H1 (cell line): ENCODE measurements around the gene ADAMTS9. TPM values are rescaled to one million over a fixed set of nuclear protein-coding genes. Genes with fewer than 3 reads are reported as not detected.

Source experiments
- CTCF ChIA-PET: fragments of 300-600 bp; sonication (Branson Sonifier 250); formaldehyde crosslinking; loops from one replicate; lab custom pipeline; 2021; ENCODE audit not compliant: partially characterized antibody; lab: Charles Lee
- POLR2A ChIA-PET: fragments of 300-600 bp; sonication (Branson Sonifier 250); formaldehyde crosslinking; loops from one replicate; lab custom pipeline; 2021; ENCODE audit warnings: inconsistent platforms; ENCODE audit not compliant: partially characterized antibody; lab: Charles Lee
- DNase-seq, 2 experiments: peaks; one replicate each; pipeline versions ENCODE4 v3.0.0 to v3.0.0-alpha.2; 2010 to 2022; ENCODE audit warnings: low spot score in 2 of 2, low read depth in 1 of 2, mixed read lengths in 1 of 2
- FAIRE-seq: peaks from 2 replicates; lab custom pipeline; 2011; peaks lifted over from hg19 to GRCh38; lab: Jason Lieb, UNC
- H2AFZ ChIP-seq: 2 replicates; pipeline ENCODE4 v1.8.1; 2012; ENCODE audit warnings: low read length, inconsistent platforms
- H2AK5ac ChIP-seq: 2 replicates; pipeline ENCODE4 v1.6.1; 2013; ENCODE audit warnings: low read depth, low read length
- H2BK120ac ChIP-seq: replicated peaks from 2 replicates; pipeline ENCODE3; 2013; ENCODE audit warnings: low read depth, low read length, inconsistent platforms
- H2BK12ac ChIP-seq: 2 replicates; pipeline ENCODE4 v1.6.1; 2013; ENCODE audit warnings: low read depth, low read length
- H2BK15ac ChIP-seq: 2 replicates; pipeline ENCODE4 v1.6.1; 2013; ENCODE audit warnings: low read length
- H2BK20ac ChIP-seq: 2 replicates; pipeline ENCODE4 v1.6.1; 2013; ENCODE audit warnings: low read length
- H2BK5ac ChIP-seq: 2 replicates; pipeline ENCODE4 v1.6.1; 2013; ENCODE audit warnings: low read depth, low read length
- H3K14ac ChIP-seq: 2 replicates; pipeline ENCODE4 v1.6.1; 2013; ENCODE audit warnings: inconsistent platforms; ENCODE audit not compliant: insufficient read length
- H3K18ac ChIP-seq: 2 replicates; pipeline ENCODE4 v1.6.1; 2013; ENCODE audit warnings: low read length; ENCODE audit errors: extremely low read depth
- H3K23ac ChIP-seq: 2 replicates; pipeline ENCODE4 v1.6.1; 2013; ENCODE audit warnings: inconsistent platforms; ENCODE audit not compliant: insufficient read length
- H3K23me2 ChIP-seq: 2 replicates; pipeline ENCODE4 v1.6.1; 2013; ENCODE audit warnings: low read depth, low read length
- H3K27ac ChIP-seq: 2 replicates; pipeline ENCODE4 v1.6.1; 2011; ENCODE audit warnings: low read depth, low read length, inconsistent platforms
- H3K27me3 ChIP-seq, 4 experiments: replicated peaks in 1 of 4; 1 replicate in 1 of 4; 2 replicates in 3 of 4; pipeline versions ENCODE4 v1.6.1 to v1.8.1; 2011 to 2013; ENCODE audit warnings: low read length in 3 of 4, mild to moderate bottlenecking in 3 of 4, inconsistent platforms in 2 of 4, mixed read lengths in 2 of 4, moderate library complexity in 1 of 4; ENCODE audit not compliant: control insufficient read depth in 3 of 4, insufficient read depth in 3 of 4; ENCODE audit errors: extremely low read depth in 1 of 4
- H3K36me3 ChIP-seq, 4 experiments: 2 replicates each; pipeline versions ENCODE4 v1.6.1 to v1.8.1; 2011 to 2013; ENCODE audit warnings: mild to moderate bottlenecking in 4 of 4, low read length in 3 of 4, moderate library complexity in 2 of 4, control low read depth in 1 of 4, inconsistent platforms in 1 of 4; ENCODE audit not compliant: insufficient read depth in 4 of 4, control insufficient read depth in 2 of 4
- H3K4ac ChIP-seq: replicated peaks from 2 replicates; pipeline ENCODE3; 2013; ENCODE audit warnings: low read length, low read depth, mixed read lengths, inconsistent platforms; ENCODE audit not compliant: insufficient read length
- H3K4me1 ChIP-seq, 4 experiments: replicated peaks in 1 of 4; 1 replicate in 1 of 4; 2 replicates in 3 of 4; pipeline versions ENCODE4 v1.6.1 to v1.8.1; 2011 to 2013; ENCODE audit warnings: low read length in 3 of 4, inconsistent platforms in 2 of 4, mixed read lengths in 1 of 4; ENCODE audit not compliant: insufficient read depth in 4 of 4, control insufficient read depth in 3 of 4
- H3K4me2 ChIP-seq, 2 experiments: 2 replicates each; pipeline versions ENCODE4 v1.6.1 to v1.8.1; 2011 to 2013; ENCODE audit warnings: low read depth in 2 of 2, low read length in 2 of 2, control low read depth in 1 of 2, inconsistent platforms in 1 of 2, mild to moderate bottlenecking in 1 of 2; ENCODE audit not compliant: insufficient read depth in 1 of 2
- H3K4me3 ChIP-seq, 4 experiments: fragments of 200-600, 300-600 bp in 1 of 4; sonication (generic), shearing (Covaris generic), sonication (Bioruptor Twin) in 1 of 4; 2 replicates each; pipeline versions ENCODE4 v1.5.1 to v1.8.1; 2011 to 2016; ENCODE audit warnings: low read length in 4 of 4, low read depth in 3 of 4, control low read depth in 2 of 4, inconsistent platforms in 2 of 4, mild to moderate bottlenecking in 2 of 4, mixed read lengths in 1 of 4, moderate library complexity in 1 of 4; ENCODE audit not compliant: insufficient read depth in 2 of 4; ENCODE audit errors: extremely low read depth in 1 of 4
- H3K56ac ChIP-seq: replicated peaks from 2 replicates; pipeline ENCODE3; 2013; ENCODE audit warnings: low read depth, mild to moderate bottlenecking, mixed read lengths, low read length, inconsistent platforms; ENCODE audit not compliant: insufficient read length
- H3K79me1 ChIP-seq: 2 replicates; pipeline ENCODE4 v1.6.1; 2013; ENCODE audit warnings: low read depth, low read length, control low read depth
- H3K79me2 ChIP-seq, 2 experiments: 2 replicates each; pipeline versions ENCODE4 v1.6.1 to v1.8.1; 2012 to 2013; ENCODE audit warnings: low read length in 2 of 2, mild to moderate bottlenecking in 2 of 2, inconsistent platforms in 1 of 2; ENCODE audit not compliant: insufficient read depth in 2 of 2, control insufficient read depth in 1 of 2
- H3K9ac ChIP-seq, 4 experiments: replicated peaks in 1 of 4; 1 replicate in 1 of 4; 2 replicates in 3 of 4; pipeline versions ENCODE4 v1.6.1 to v1.8.1; 2011 to 2013; ENCODE audit warnings: low read depth in 3 of 4, low read length in 3 of 4, control low read depth in 2 of 4, mild to moderate bottlenecking in 2 of 4, moderate library complexity in 2 of 4, inconsistent platforms in 1 of 4; ENCODE audit errors: extremely low read depth in 1 of 4
- H3K9me3 ChIP-seq, 2 experiments: 2 replicates each; pipeline versions ENCODE4 v1.6.1 to v1.8.1; 2012 to 2013; ENCODE audit warnings: mild to moderate bottlenecking in 2 of 2, moderate library complexity in 2 of 2, control low read depth in 1 of 2, inconsistent platforms in 1 of 2, low read depth in 1 of 2, low read length in 1 of 2, mixed read lengths in 1 of 2; ENCODE audit not compliant: insufficient read depth in 2 of 2
- H4K20me1 ChIP-seq, 2 experiments: replicated peaks in 1 of 2; 2 replicates each; pipeline versions ENCODE3 to v1.8.1; 2011 to 2013; ENCODE audit warnings: inconsistent platforms in 2 of 2, low read length in 2 of 2, mild to moderate bottlenecking in 1 of 2; ENCODE audit not compliant: insufficient read depth in 2 of 2, control insufficient read depth in 1 of 2
- H4K5ac ChIP-seq: 2 replicates; pipeline ENCODE4 v1.6.1; 2013; ENCODE audit warnings: low read length, low read depth, mixed read lengths, inconsistent platforms; ENCODE audit not compliant: insufficient read length
- H4K8ac ChIP-seq: 2 replicates; pipeline ENCODE4 v1.8.0; 2013; ENCODE audit warnings: mild to moderate bottlenecking, moderate library complexity, low read length, inconsistent platforms; ENCODE audit not compliant: insufficient read depth; ENCODE audit errors: extremely low read depth
- H4K91ac ChIP-seq: replicated peaks from 2 replicates; pipeline ENCODE3; 2013; ENCODE audit warnings: low read length, mixed read lengths, inconsistent platforms; ENCODE audit not compliant: insufficient read length
- CEBPB ChIP-seq: IDR thresholded peaks from 2 replicates; pipeline ENCODE4 v1.6.1; 2012; ENCODE audit warnings: low read depth, low read length
- HDAC6 ChIP-seq: IDR thresholded peaks from one replicate; pipeline ENCODE4 v1.7.1; 2012; ENCODE audit warnings: low read depth, mild to moderate bottlenecking, inconsistent platforms, low read length, moderate library complexity
- WGBS, 2 experiments: shearing (Covaris generic) in 1 of 2; methylation state at CpG; one replicate each; pipeline versions ENCODE4 v1.1.6 to v1.1.7; 2013 to 2015; ENCODE audit warnings: low lambda C conversion rate in 2 of 2, mixed read lengths in 2 of 2, inconsistent platforms in 1 of 2, low coverage in 1 of 2, missing lambda C conversion rate in 1 of 2; ENCODE audit not compliant: insufficient replicate concordance in 2 of 2, insufficient coverage in 1 of 2, insufficient read length in 1 of 2; ENCODE audit errors: extremely low coverage in 1 of 2, missing lambda C conversion rate in 1 of 2; 5-methylcytosine and 5-hydroxymethylcytosine counted together
- polyA plus RNA-seq, 7 experiments: library from polyadenylated mRNA; depleted of rRNA in 3 of 7; stranded (reverse) in 5 of 7; unstranded in 2 of 7; fragments of >200 nt in 5 of 7; fragments of 200-250 nt in 2 of 7; gene quantifications; 1 replicate in 5 of 7; 2 replicates in 1 of 7; 4 replicates in 1 of 7; pipeline versions ENCODE4 v1.2.1 to v1.2.3, GENCODE V29; 2011 to 2013; ENCODE audit warnings: missing spikeins in 2 of 7, mixed read lengths in 2 of 7
- total RNA-seq: library from RNA; stranded (reverse); fragmentation: NEBNext Ultra II Directional; extraction: Animal tissue kit (Norgen Biotek cat#: 25700); gene quantifications from 2 replicates; pipeline ENCODE4 v1.2.1, GENCODE V29; 2021

Gene ADAMTS9
- total and polyA plus RNA-seq, 2 of the 8 experiments (the other 6 are each of a cell fraction or from before 2014, with no cell fraction given) = 0.20 to 0.41 TPM

GRCh38 chr3:64505419-64505818 is 182.4 kb downstream of the ADAMTS9 start:
- Histone ChIP-seq H3K9me3 (no peaks in the 10 kb centered on the region), H4K20me1 (no peaks in the 10 kb centered on the region), H2BK5ac (no peak overlapping the region), H3K14ac (no peak overlapping the region), H3K56ac (no peak overlapping the region), H2AK5ac (no peak overlapping the region), H3K18ac (no peak overlapping the region), H3K79me2 (no peaks in the 10 kb centered on the region), H4K8ac (no peak overlapping the region), H3K4me1 (no peaks in the 10 kb centered on the region), H3K36me3 (no peaks in the 10 kb centered on the region), H3K23ac (no peak overlapping the region), H3K27ac (no peak overlapping the region), H3K4ac (no peak overlapping the region), H3K79me1 (no peaks in the 10 kb centered on the region), H3K27me3 (no peaks in the 10 kb centered on the region), H2AFZ (peak overlapping the region; percentile 74; the same call in 1 of the 2 replicates), H2BK20ac (no peak overlapping the region), H2BK15ac (no peak overlapping the region), H3K23me2 (no peaks in the 10 kb centered on the region), H2BK120ac (no peak overlapping the region), H4K91ac (no peak overlapping the region), H3K9ac (no peak overlapping the region), H3K4me2 (no peak overlapping the region), H4K5ac (no peak overlapping the region), H3K4me3 (no peak overlapping the region), H2BK12ac (no peak overlapping the region)
- TF ChIP-seq HDAC6 (no peak), CEBPB (peak; percentile 93)
- ChIA-PET CTCF (interaction anchor here (1.4 kb wide), 1 partner anchor 26 kb away, joined by 5 read pairs; no protein-coding TSS in a partner anchor), POLR2A (no interaction called here)
- 81% methylated on average over 7 of the region's 7 CpGs; no CpG with 5 or more reads in 1 of the 2 experiments for WGBS, 2 experiments
- DNase-seq (no peak), FAIRE-seq (no peak)
